Astrocyte (in vitro differentiated cells and primary cell): ENCODE measurements around the gene PANX2. TPM values are rescaled to one million over a fixed set of nuclear protein-coding genes. Genes with fewer than 3 reads are reported as not detected.
A peak's percentile ranks its signal among the peaks of the same experiment; 100 is the strongest.
"Not testable (repeated sequence)": the region's sequence is repeated elsewhere in the genome, so short reads cannot be mapped to it uniquely, and the experiment has no call there.

Experiments used
- DNase-seq: peaks from one replicate; pipeline ENCODE4 v3.0.0-alpha.2; 2010; ENCODE audit warnings: low read depth
- FAIRE-seq: peaks from 2 replicates; lab custom pipeline; 2011; peaks lifted over from hg19 to GRCh38; lab: Jason Lieb, UNC
- H2AFZ ChIP-seq: 2 replicates; pipeline ENCODE4 v1.6.0; 2012; ENCODE audit warnings: low read depth, low read length, inconsistent platforms
- H3K27ac ChIP-seq: 2 replicates; pipeline ENCODE4 v1.5.1; 2011; ENCODE audit warnings: low read depth, low read length, inconsistent platforms
- H3K27me3 ChIP-seq: 2 replicates; pipeline ENCODE4 v1.6.0; 2011; ENCODE audit warnings: low read length, inconsistent platforms; ENCODE audit not compliant: insufficient read depth
- H3K36me3 ChIP-seq: 2 replicates; pipeline ENCODE4 v1.5.1; 2011; ENCODE audit warnings: low read length, inconsistent platforms; ENCODE audit not compliant: insufficient read depth
- H3K4me1 ChIP-seq: 2 replicates; pipeline ENCODE4 v1.5.1; 2011; ENCODE audit warnings: low read length, inconsistent platforms; ENCODE audit not compliant: insufficient read depth
- H3K4me2 ChIP-seq: 2 replicates; pipeline ENCODE4 v1.6.0; 2012; ENCODE audit warnings: low read length, inconsistent platforms
- H3K4me3 ChIP-seq: 2 replicates; pipeline ENCODE4 v1.5.1; 2011; ENCODE audit warnings: low read depth, mild to moderate bottlenecking, low read length, inconsistent platforms; ENCODE audit not compliant: insufficient read depth
- H3K79me2 ChIP-seq: 2 replicates; pipeline ENCODE4 v1.6.0; 2012; ENCODE audit warnings: mild to moderate bottlenecking, low read length, inconsistent platforms; ENCODE audit not compliant: insufficient read depth
- H3K9ac ChIP-seq: 2 replicates; pipeline ENCODE4 v1.6.0; 2012; ENCODE audit warnings: mild to moderate bottlenecking, low read length, inconsistent platforms
- H3K9me3 ChIP-seq: 2 replicates; pipeline ENCODE4 v1.5.1; 2012; ENCODE audit warnings: low read depth, mild to moderate bottlenecking, low read length, inconsistent platforms; ENCODE audit not compliant: insufficient read depth
- H4K20me1 ChIP-seq: 2 replicates; pipeline ENCODE4 v1.6.0; 2012; ENCODE audit warnings: low read length, inconsistent platforms; ENCODE audit not compliant: insufficient read depth
- H3K27ac Mint-ChIP-seq: one replicate; pipeline ENCODE4 v1.8.0; 2021; ENCODE audit warnings: mild to moderate bottlenecking, mixed read lengths; ENCODE audit not compliant: unreplicated experiment
- H3K27me3 Mint-ChIP-seq: one replicate; pipeline ENCODE4 v1.8.0; 2021; ENCODE audit warnings: low read depth, mixed read lengths; ENCODE audit not compliant: unreplicated experiment
- H3K36me3 Mint-ChIP-seq: one replicate; pipeline ENCODE4 v1.8.0; 2021; ENCODE audit warnings: low read depth, mixed read lengths; ENCODE audit not compliant: unreplicated experiment
- H3K4me1 Mint-ChIP-seq: one replicate; pipeline ENCODE4 v1.8.0; 2021; ENCODE audit warnings: low read depth, mixed read lengths; ENCODE audit not compliant: unreplicated experiment
- H3K4me3 Mint-ChIP-seq: one replicate; pipeline ENCODE4 v1.8.0; 2021; ENCODE audit warnings: mild to moderate bottlenecking, moderate library complexity, mixed read lengths; ENCODE audit not compliant: unreplicated experiment
- H3K9me3 Mint-ChIP-seq: one replicate; pipeline ENCODE4 v1.8.0; 2021; ENCODE audit warnings: mild to moderate bottlenecking, mixed read lengths; ENCODE audit not compliant: unreplicated experiment
- CTCF ChIP-seq: IDR thresholded peaks from 2 replicates; pipeline ENCODE4 v1.5.1; 2011; ENCODE audit warnings: low read depth, mild to moderate bottlenecking, inconsistent platforms, low read length, moderate library complexity; ENCODE audit not compliant: insufficient read depth
- EZH2 ChIP-seq: IDR thresholded peaks from 2 replicates; pipeline ENCODE4 v1.6.1; 2012; ENCODE audit warnings: mild to moderate bottlenecking, low read length, inconsistent platforms; ENCODE audit not compliant: insufficient read depth
- total RNA-seq: library from RNA; stranded (reverse); gene quantifications from 2 replicates; pipeline ENCODE4 v1.2.1, GENCODE V29; 2021

Gene PANX2
- total RNA-seq, 1 donor from 2014 or later = 2.3 TPM

GRCh38 chr22:50165436-50166123 lies 5.0 kb upstream of the PANX2 start:
- Histone ChIP-seq H3K79me2 (no peaks in the 10 kb centered on the region), H4K20me1 (no peaks in the 10 kb centered on the region), H3K4me3 (no peak overlapping the region), H3K4me2 (no peak overlapping the region), H3K9me3 (no peaks in the 10 kb centered on the region), H2AFZ (no peak overlapping the region), H3K27me3 (peaks cover 8% of the 10 kb centered on the region), H3K36me3 (no peaks in the 10 kb centered on the region), H3K9ac (no peak overlapping the region), H3K27ac (no peak overlapping the region), H3K4me1 (no peaks in the 10 kb centered on the region)
- no peak for DNase-seq
- Mint-ChIP-seq H3K36me3 (no peaks in the 10 kb centered on the region), H3K4me3 (no peak overlapping the region), H3K27ac (no peak overlapping the region), H3K9me3 (peaks cover 1% of the 10 kb centered on the region), H3K4me1 (no peaks in the 10 kb centered on the region), H3K27me3 (peaks cover 25% of the 10 kb centered on the region)
- no peak for TF ChIP-seq EZH2
- TF ChIP-seq CTCF = no peak
- FAIRE-seq = no peak

- H3K9me3 ChIP-seq = no peaks in the 10 kb centered on the region
- no peaks in the 10 kb centered on the region for H3K36me3 ChIP-seq
- peaks cover 9% of the 10 kb centered on the region for H3K27me3 ChIP-seq
- Mint-ChIP-seq H3K27me3 (peaks cover 17% of the 10 kb centered on the region), H3K9me3 (peaks cover 1% of the 10 kb centered on the region), H3K4me3 (peak overlapping the region; percentile 4), H3K27ac (no peak overlapping the region), H3K4me1 (no peaks in the 10 kb centered on the region), H3K36me3 (no peaks in the 10 kb centered on the region)
- no peak overlapping the region for H3K27ac ChIP-seq
- H3K9ac ChIP-seq = no peak overlapping the region
- FAIRE-seq (no peak), DNase-seq (no peak)
- H3K4me1 ChIP-seq = no peaks in the 10 kb centered on the region
- H3K79me2 ChIP-seq = no peaks in the 10 kb centered on the region
- no peak overlapping the region for H3K4me2 ChIP-seq
- H3K4me3 ChIP-seq = no peak overlapping the region
- H2AFZ ChIP-seq = no peak overlapping the region
- H4K20me1 ChIP-seq = no peaks in the 10 kb centered on the region
- no peak for TF ChIP-seq EZH2
Observed at GRCh38 chr22:50167689-50168489, 2.6 kb upstream of the PANX2 start.

DNA sequence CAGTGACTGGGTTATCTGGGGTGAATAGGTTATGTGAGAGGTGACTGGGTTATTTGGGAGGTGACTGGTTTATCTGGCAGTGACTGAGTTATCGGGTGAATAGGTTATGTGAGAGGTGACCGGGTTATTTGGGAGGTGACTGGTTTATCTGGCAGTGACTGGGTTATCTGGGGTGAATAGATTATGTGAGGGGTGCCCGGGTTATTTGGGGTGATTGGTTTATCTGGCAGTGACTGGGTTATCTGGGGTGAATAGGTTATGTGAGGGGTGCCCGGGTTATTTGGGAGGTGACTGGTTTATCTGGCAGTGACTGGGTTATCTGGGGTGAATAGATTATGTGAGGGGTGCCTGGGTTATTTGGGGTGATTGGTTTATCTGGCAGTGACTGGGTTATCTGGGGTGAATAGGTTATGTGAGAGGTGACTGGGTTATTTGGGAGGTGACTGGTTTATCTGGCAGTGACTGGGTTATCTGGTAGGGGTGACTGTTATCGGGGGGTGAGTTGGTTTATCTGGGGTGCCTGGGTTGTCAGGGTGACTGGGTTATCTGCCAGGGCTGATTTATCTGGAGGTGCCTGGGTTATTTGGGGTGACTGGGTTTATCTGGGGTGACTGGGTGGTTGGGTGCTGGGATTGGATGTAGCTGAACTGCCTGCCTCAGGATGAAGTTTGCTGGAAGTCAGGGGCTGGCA lies 1.9 kb upstream of the PANX2 start:
- H3K79me2 ChIP-seq, H3K4me2 ChIP-seq: not testable (repeated sequence)

More for the DNA sequence above, 1.9 kb upstream of the PANX2 start:
- not testable (repeated sequence) for H3K9me3 ChIP-seq, H3K4me1 Mint-ChIP-seq, H4K20me1 ChIP-seq, H3K9ac ChIP-seq, DNase-seq, H3K9me3 Mint-ChIP-seq, H3K4me3 ChIP-seq, H3K36me3 Mint-ChIP-seq, FAIRE-seq, H2AFZ ChIP-seq, H3K27ac ChIP-seq, H3K27me3 ChIP-seq, H3K4me1 ChIP-seq, H3K36me3 ChIP-seq
- Mint-ChIP-seq H3K27me3 (peaks cover 15% of the 10 kb centered on the region), H3K4me3 (peak overlapping the region; percentile 68), H3K27ac (peak overlapping the region; percentile 78)
